GM03348 (cell line): Measurements from ENCODE around the gene JAZF1.
"Not testable (repeated sequence)": the region's sequence is repeated elsewhere in the genome, so short reads cannot be mapped to it uniquely, and the experiment has no call there.

Source experiments
- DNase-seq: peaks from one replicate; pipeline ENCODE4 v3.0.0; 2012; ENCODE audit warnings: low spot score

JAZF1 gene

GRCh38 chr7:27941522-27941921, 239.1 kb downstream of the JAZF1 start:
- no peak for DNase-seq

- no peak for DNase-seq
Observed at GRCh38 chr7:27940341-27940740, 240.3 kb downstream of the JAZF1 start.

- DNase-seq, result no peak
Observed at GRCh38 chr7:27939893-27940292, 240.7 kb downstream of the JAZF1 start.

- DNase-seq, result no peak
Observed at GRCh38 chr7:27936768-27937102, 243.9 kb downstream of the JAZF1 start.

GRCh38 chr7:27936047-27936767, 244.4 kb downstream of the JAZF1 start:
- DNase-seq, result no peak

- peak; percentile 69 for DNase-seq
Observed at GRCh38 chr7:27933671-27934565, 246.7 kb downstream of the JAZF1 start.

- no peak for DNase-seq
Observed at GRCh38 chr7:27930910-27931476, 249.6 kb downstream of the JAZF1 start.

GRCh38 chr7:27929127-27929526, 251.5 kb downstream of the JAZF1 start:
- no peak for DNase-seq

GRCh38 chr7:27928001-27928400, 252.6 kb downstream of the JAZF1 start:
- DNase-seq, result no peak

- DNase-seq, result no peak
Observed at GRCh38 chr7:27925573-27926201, 254.9 kb downstream of the JAZF1 start.

- no peak for DNase-seq
Observed at GRCh38 chr7:27923642-27923980, 257.0 kb downstream of the JAZF1 start.

- DNase-seq, result no peak
Observed at GRCh38 chr7:27922907-27923641, 257.5 kb downstream of the JAZF1 start.

- DNase-seq, result not testable (repeated sequence)
Observed at GRCh38 chr7:27922389-27922788, 258.2 kb downstream of the JAZF1 start.

GRCh38 chr7:27921081-27921836, 259.3 kb downstream of the JAZF1 start:
- DNase-seq, result peak; percentile 69

GRCh38 chr7:27920281-27920946, 260.2 kb downstream of the JAZF1 start:
- no peak for DNase-seq

- no peak for DNase-seq
Observed at GRCh38 chr7:27918503-27918902, 262.1 kb downstream of the JAZF1 start.

- no peak for DNase-seq
Observed at GRCh38 chr7:27917774-27918314, 262.8 kb downstream of the JAZF1 start.

GRCh38 chr7:27917119-27917518, 263.5 kb downstream of the JAZF1 start:
- no peak for DNase-seq

GRCh38 chr7:27916372-27916771, 264.2 kb downstream of the JAZF1 start:
- DNase-seq, result no peak

GRCh38 chr7:27914409-27914808, 266.2 kb downstream of the JAZF1 start:
- no peak for DNase-seq
